ENCODE results near the gene SLC9A9. TPM values are rescaled to one million over a fixed set of nuclear protein-coding genes. Genes with fewer than 3 reads are reported as not detected.
"Not testable (repeated sequence)": the region's sequence is repeated elsewhere in the genome, so short reads cannot be mapped to it uniquely, and the experiment has no call there.

SLC9A9 gene
- total RNA-seq, 1 experiment from 2014 or later = 1.4 TPM

DNA sequence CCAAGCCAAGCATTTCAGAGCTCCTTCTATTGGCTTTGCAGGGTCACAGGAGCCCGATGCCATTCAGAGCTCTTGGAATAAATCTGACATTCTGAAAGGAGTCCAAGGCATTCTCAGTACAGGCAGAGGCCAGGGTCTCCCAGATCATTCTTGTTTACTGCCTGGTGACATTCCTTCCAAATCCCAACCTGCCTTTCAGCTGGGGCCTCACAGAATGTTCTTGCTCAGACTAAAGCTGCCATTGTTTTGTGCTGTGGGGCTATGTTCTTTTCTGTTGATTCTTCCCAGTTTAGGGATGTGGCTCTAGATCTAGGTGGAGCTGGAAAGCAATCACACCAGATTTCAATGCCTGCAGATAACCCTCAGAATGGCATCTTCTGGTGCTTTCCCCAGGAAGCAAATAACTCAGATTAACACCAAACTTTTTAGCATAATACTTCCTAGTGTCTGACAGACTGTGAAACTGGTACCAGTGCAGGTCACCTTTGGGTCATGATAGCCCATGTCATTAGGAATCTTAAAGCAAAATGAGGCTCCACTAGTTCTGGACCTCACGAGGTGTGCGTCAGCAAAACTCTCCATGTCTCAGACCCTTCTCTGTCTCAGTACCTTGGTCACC lies 561.8 kb downstream of the SLC9A9 start:
- POLR2A ChIA-PET (ENCODE audit: low non-redundant PET) = no interaction called here
- Histone ChIP-seq H3K9me3 (ENCODE audit: low read depth, low read length, poor library complexity, severe bottlenecking) (no peaks in the 10 kb centered on the region), H3K4me3 (ENCODE audit: low read depth, low read length, poor library complexity, severe bottlenecking) (no peak overlapping the region), H3K27me3 (replicated peaks; ENCODE audit: insufficient read depth, low read depth, low read length, poor library complexity) (no peaks in the 10 kb centered on the region), H3K27ac (ENCODE audit: low read depth, low read length, poor library complexity, severe bottlenecking) (no peak overlapping the region), H3K4me1 (ENCODE audit: insufficient read depth, low read length, poor library complexity, severe bottlenecking) (no peaks in the 10 kb centered on the region), H3K36me3 (ENCODE audit: insufficient read depth, low read length, poor library complexity, severe bottlenecking) (no peaks in the 10 kb centered on the region)
- intact Hi-C loops (cut with micrococcal nuclease; ENCODE audit: unreplicated experiment) = no loop called here
- CTCF ChIA-PET = no interaction called here
- TF ChIP-seq EZH2 (IDR thresholded peaks at IDR 0.05; ENCODE audit: borderline replicate concordance, low read depth, low read length, poor library complexity, severe bottlenecking) = no peak
- TF ChIP-seq, protein P1, sequence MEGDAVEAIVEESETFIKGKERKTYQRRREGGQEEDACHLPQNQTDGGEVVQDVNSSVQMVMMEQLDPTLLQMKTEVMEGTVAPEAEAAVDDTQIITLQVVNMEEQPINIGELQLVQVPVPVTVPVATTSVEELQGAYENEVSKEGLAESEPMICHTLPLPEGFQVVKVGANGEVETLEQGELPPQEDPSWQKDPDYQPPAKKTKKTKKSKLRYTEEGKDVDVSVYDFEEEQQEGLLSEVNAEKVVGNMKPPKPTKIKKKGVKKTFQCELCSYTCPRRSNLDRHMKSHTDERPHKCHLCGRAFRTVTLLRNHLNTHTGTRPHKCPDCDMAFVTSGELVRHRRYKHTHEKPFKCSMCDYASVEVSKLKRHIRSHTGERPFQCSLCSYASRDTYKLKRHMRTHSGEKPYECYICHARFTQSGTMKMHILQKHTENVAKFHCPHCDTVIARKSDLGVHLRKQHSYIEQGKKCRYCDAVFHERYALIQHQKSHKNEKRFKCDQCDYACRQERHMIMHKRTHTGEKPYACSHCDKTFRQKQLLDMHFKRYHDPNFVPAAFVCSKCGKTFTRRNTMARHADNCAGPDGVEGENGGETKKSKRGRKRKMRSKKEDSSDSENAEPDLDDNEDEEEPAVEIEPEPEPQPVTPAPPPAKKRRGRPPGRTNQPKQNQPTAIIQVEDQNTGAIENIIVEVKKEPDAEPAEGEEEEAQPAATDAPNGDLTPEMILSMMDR (conservative IDR thresholded peaks at IDR 0.05; ENCODE audit: low read depth, low read length) = no peak
- BruUV-seq (replicated peaks) = no TSS peak
- no peak for DNase-seq (ENCODE audit: low spot score)

DNA sequence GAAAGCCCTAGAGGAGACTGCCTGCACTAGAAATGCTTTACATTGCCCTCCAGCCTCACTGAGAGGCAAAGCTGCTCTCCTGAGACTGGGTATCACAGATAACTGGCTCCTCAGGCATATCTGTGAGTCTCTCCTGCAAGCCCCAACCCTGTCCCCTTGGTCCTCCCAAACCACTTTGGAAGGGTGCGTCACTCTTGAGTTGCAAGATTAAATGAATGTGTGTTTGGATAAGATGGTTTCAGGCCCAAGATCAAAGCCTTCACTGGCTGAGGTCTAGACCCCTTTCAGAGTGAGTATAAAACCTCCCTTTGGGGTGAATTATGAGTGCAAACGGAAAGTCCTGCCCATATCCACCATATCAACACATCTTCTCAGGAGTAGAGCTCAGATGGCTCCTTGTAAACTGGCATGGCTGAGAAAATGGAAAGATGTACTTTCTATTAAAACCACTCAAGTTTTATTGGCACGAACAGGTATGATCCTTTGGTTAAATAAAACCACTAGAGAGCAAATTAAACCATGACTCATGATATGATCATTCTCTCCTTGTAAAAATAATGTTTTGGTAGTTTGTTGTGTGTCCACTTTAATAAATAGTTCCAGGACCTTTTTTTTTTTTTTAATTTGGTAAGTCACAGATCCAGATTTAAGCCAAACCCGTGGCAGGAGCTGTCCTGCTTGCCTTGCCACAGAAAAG lies 564.7 kb downstream of the SLC9A9 start:
- POLR2A ChIA-PET (ENCODE audit: low non-redundant PET) = interaction anchor here (0.7 kb wide), 1 partner anchor 687 kb away, joined by 4 read pairs; no protein-coding TSS in a partner anchor
- CTCF ChIA-PET = no interaction called here

DNA sequence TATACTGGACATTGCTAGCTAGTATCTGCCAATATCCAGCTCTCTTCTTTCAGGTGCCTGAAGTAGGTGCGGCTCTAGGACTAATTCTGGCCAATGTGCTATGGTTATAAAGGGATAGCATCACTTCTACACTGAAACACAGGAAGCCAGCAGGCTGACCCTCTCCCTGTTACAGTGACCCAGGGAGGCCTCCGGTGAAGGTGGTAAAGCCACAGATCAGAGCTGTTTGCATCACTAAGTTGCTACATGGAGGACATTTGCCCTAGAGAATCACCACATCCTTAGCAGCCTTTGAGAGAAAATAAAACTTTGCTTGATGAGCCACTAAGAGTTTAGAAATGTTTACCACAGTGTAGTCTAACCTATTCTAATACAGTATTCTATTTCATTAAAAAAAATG lies 567.3 kb downstream of the SLC9A9 start:
- H3K27ac ChIP-seq (ENCODE audit: low read depth, low read length, poor library complexity, severe bottlenecking) = no peak overlapping the region
- intact Hi-C loops (cut with micrococcal nuclease; ENCODE audit: unreplicated experiment) = no loop called here
- no peak for TF ChIP-seq EZH2 (IDR thresholded peaks at IDR 0.05; ENCODE audit: borderline replicate concordance, low read depth, low read length, poor library complexity, severe bottlenecking)
- TF ChIP-seq, protein P1 (conservative IDR thresholded peaks at IDR 0.05; ENCODE audit: low read depth, low read length) = no peak
- no peaks in the 10 kb centered on the region for H3K9me3 ChIP-seq (ENCODE audit: low read depth, low read length, poor library complexity, severe bottlenecking)
- H3K27me3 ChIP-seq (replicated peaks; ENCODE audit: insufficient read depth, low read depth, low read length, poor library complexity) = no peaks in the 10 kb centered on the region
- no peak overlapping the region for H3K4me3 ChIP-seq (ENCODE audit: low read depth, low read length, poor library complexity, severe bottlenecking)
- H3K36me3 ChIP-seq (ENCODE audit: insufficient read depth, low read length, poor library complexity, severe bottlenecking) = no peaks in the 10 kb centered on the region
- no peaks in the 10 kb centered on the region for H3K4me1 ChIP-seq (ENCODE audit: insufficient read depth, low read length, poor library complexity, severe bottlenecking)
- CTCF ChIA-PET = no interaction called here
- BruUV-seq (replicated peaks) = no TSS peak
- DNase-seq (ENCODE audit: low spot score) = no peak
- POLR2A ChIA-PET (ENCODE audit: low non-redundant PET) = no interaction called here

More for the DNA sequence above, 564.7 kb downstream of the SLC9A9 start:
- TF ChIP-seq, protein P1 (conservative IDR thresholded peaks at IDR 0.05; ENCODE audit: low read depth, low read length) = no peak
- no peak for TF ChIP-seq EZH2 (IDR thresholded peaks at IDR 0.05; ENCODE audit: borderline replicate concordance, low read depth, low read length, poor library complexity, severe bottlenecking)
- Histone ChIP-seq H3K27me3 (replicated peaks; ENCODE audit: insufficient read depth, low read depth, low read length, poor library complexity) (no peaks in the 10 kb centered on the region), H3K27ac (ENCODE audit: low read depth, low read length, poor library complexity, severe bottlenecking) (no peak overlapping the region), H3K4me3 (ENCODE audit: low read depth, low read length, poor library complexity, severe bottlenecking) (no peak overlapping the region), H3K4me1 (ENCODE audit: insufficient read depth, low read length, poor library complexity, severe bottlenecking) (no peaks in the 10 kb centered on the region), H3K9me3 (ENCODE audit: low read depth, low read length, poor library complexity, severe bottlenecking) (no peaks in the 10 kb centered on the region), H3K36me3 (ENCODE audit: insufficient read depth, low read length, poor library complexity, severe bottlenecking) (no peaks in the 10 kb centered on the region)
- intact Hi-C loops (cut with micrococcal nuclease; ENCODE audit: unreplicated experiment) = no loop called here
- BruUV-seq (replicated peaks) = no TSS peak
- no peak for DNase-seq (ENCODE audit: low spot score)

DNA sequence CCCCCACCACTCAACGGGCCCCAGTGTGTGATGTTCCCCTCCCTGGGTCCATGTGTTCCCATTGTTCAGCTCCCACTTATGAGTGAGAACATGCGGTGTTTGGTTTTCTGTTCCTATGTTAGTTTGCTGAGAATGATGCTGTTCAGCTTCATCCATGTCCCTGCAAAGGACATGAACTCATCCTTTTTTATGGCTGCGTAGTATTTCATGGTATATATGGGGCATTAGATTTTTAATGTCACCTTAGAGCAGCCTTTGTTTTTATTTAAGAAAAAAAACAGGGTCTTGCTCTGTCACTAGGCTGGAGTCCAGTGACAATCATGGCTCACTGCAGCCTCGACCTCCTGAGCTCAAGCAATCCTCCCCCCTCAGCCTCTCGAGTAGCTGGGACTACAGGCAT lies 568.7 kb downstream of the SLC9A9 start:
- H3K36me3 ChIP-seq (ENCODE audit: insufficient read depth, low read length, poor library complexity, severe bottlenecking); POLR2A ChIA-PET (ENCODE audit: low non-redundant PET); BruUV-seq (replicated peaks); DNase-seq (ENCODE audit: low spot score); H3K4me1 ChIP-seq (ENCODE audit: insufficient read depth, low read length, poor library complexity, severe bottlenecking); H3K27me3 ChIP-seq (replicated peaks; ENCODE audit: insufficient read depth, low read depth, low read length, poor library complexity); H3K4me3 ChIP-seq (ENCODE audit: low read depth, low read length, poor library complexity, severe bottlenecking); H3K9me3 ChIP-seq (ENCODE audit: low read depth, low read length, poor library complexity, severe bottlenecking); intact Hi-C loops (cut with micrococcal nuclease; ENCODE audit: unreplicated experiment); CTCF ChIA-PET; H3K27ac ChIP-seq (ENCODE audit: low read depth, low read length, poor library complexity, severe bottlenecking): not testable (repeated sequence)
